Liver (tissue), 9 donors: Measurements from ENCODE around the gene ATP4A. TPM values are rescaled to one million over a fixed set of nuclear protein-coding genes. Genes with fewer than 3 reads are reported as not detected.

Source experiments
- DNase-seq: peaks from one replicate; pipeline ENCODE4 v3.0.0-alpha.2; 2017; ENCODE audit warnings: low spot score
- H3K27ac ChIP-seq, 2 donors: one replicate each; pipeline ENCODE4 v1.7.0; 2013; ENCODE audit warnings: inconsistent platforms in 2 of 2, low read length in 2 of 2, control low read depth in 1 of 2, low read depth in 1 of 2, mild to moderate bottlenecking in 1 of 2
- H3K27me3 ChIP-seq, 4 donors: one replicate each; pipeline versions ENCODE4 v1.6.1 to v1.7.0; 2013; ENCODE audit warnings: low read length in 3 of 4, inconsistent platforms in 1 of 4, mild to moderate bottlenecking in 1 of 4, moderate library complexity in 1 of 4; ENCODE audit not compliant: control insufficient read depth in 4 of 4, insufficient read depth in 4 of 4
- H3K36me3 ChIP-seq, 4 donors: one replicate each; pipeline versions ENCODE4 v1.6.1 to v1.7.0; 2013; ENCODE audit warnings: low read length in 3 of 4, mild to moderate bottlenecking in 3 of 4, low read depth in 1 of 4, moderate library complexity in 1 of 4; ENCODE audit not compliant: control insufficient read depth in 4 of 4, insufficient read depth in 3 of 4
- H3K4me1 ChIP-seq, 4 donors: one replicate each; pipeline versions ENCODE4 v1.6.1 to v1.7.0; 2013; ENCODE audit warnings: low read length in 3 of 4, mild to moderate bottlenecking in 3 of 4, moderate library complexity in 1 of 4; ENCODE audit not compliant: control insufficient read depth in 4 of 4, insufficient read depth in 4 of 4
- H3K4me3 ChIP-seq, 3 donors: one replicate each; pipeline versions ENCODE4 v1.6.1 to v1.7.0; 2013; ENCODE audit warnings: low read length in 3 of 3, control low read depth in 1 of 3, low read depth in 1 of 3, mild to moderate bottlenecking in 1 of 3
- H3K9ac ChIP-seq, 2 donors: one replicate each; pipeline ENCODE4 v1.7.0; 2013; ENCODE audit warnings: low read length in 2 of 2, mild to moderate bottlenecking in 2 of 2, moderate library complexity in 2 of 2, control low read depth in 1 of 2, low read depth in 1 of 2
- H3K9me3 ChIP-seq, 4 donors: one replicate each; pipeline versions ENCODE4 v1.6.1 to v1.7.0; 2013; ENCODE audit warnings: low read length in 3 of 4; ENCODE audit not compliant: control insufficient read depth in 4 of 4
- ATF3 ChIP-seq: IDR thresholded peaks from 2 replicates; pipeline ENCODE4 v1.6.1; 2016; ENCODE audit warnings: antibody characterized with exemption
- CTCF ChIP-seq: fragments of 150-350 bp; IDR thresholded peaks from 2 replicates; pipeline ENCODE4 v1.5.1; 2017; ENCODE audit warnings: improper control_type of control experiment, low read depth, low read length; ENCODE audit not compliant: missing input control
- EGR1 ChIP-seq, 2 donors: IDR thresholded peaks; 2 replicates each; pipeline ENCODE4 v1.6.1; 2016 to 2018; ENCODE audit warnings: antibody characterized with exemption in 2 of 2, low read depth in 2 of 2
- FOXA1 ChIP-seq: IDR thresholded peaks from 2 replicates; pipeline ENCODE4 v1.6.1; 2016; ENCODE audit warnings: antibody characterized with exemption
- FOXA2 ChIP-seq: IDR thresholded peaks from 2 replicates; pipeline ENCODE4 v1.6.1; 2016; ENCODE audit warnings: antibody characterized with exemption
- GABPA ChIP-seq, 2 donors: IDR thresholded peaks in 1 of 2; conservative IDR thresholded peaks in 1 of 2; 2 replicates each; pipeline ENCODE4 v1.6.1; 2016; ENCODE audit warnings: antibody characterized with exemption in 2 of 2, mild to moderate bottlenecking in 1 of 2, moderate library complexity in 1 of 2
- HNF4A ChIP-seq, 2 donors: conservative IDR thresholded peaks; 2 replicates each; pipeline ENCODE4 v1.6.1; 2016; ENCODE audit warnings: antibody characterized with exemption in 2 of 2, mild to moderate bottlenecking in 2 of 2
- HNF4G ChIP-seq: IDR thresholded peaks from 2 replicates; pipeline ENCODE4 v1.6.1; 2016; ENCODE audit warnings: antibody characterized with exemption
- JUND ChIP-seq, 2 donors: IDR thresholded peaks; 2 replicates each; pipeline ENCODE4 v1.6.1; 2016; ENCODE audit warnings: antibody characterized with exemption in 2 of 2
- MAX ChIP-seq: IDR thresholded peaks from 2 replicates; pipeline ENCODE4 v1.6.1; 2016; ENCODE audit warnings: antibody characterized with exemption
- NR2F2 ChIP-seq: IDR thresholded peaks from 2 replicates; pipeline ENCODE4 v1.6.1; 2016; ENCODE audit warnings: antibody characterized with exemption
- RAD21 ChIP-seq, 2 donors: IDR thresholded peaks; 2 replicates each; pipeline ENCODE4 v1.6.1; 2016; ENCODE audit warnings: antibody characterized with exemption in 2 of 2, mild to moderate bottlenecking in 2 of 2
- REST ChIP-seq: IDR thresholded peaks from 2 replicates; pipeline ENCODE4 v1.6.1; 2016; ENCODE audit warnings: antibody characterized with exemption, mild to moderate bottlenecking
- RXRA ChIP-seq, 2 donors: IDR thresholded peaks; 2 replicates each; pipeline ENCODE4 v1.6.1; 2017 to 2018; ENCODE audit warnings: antibody characterized with exemption in 2 of 2, mild to moderate bottlenecking in 1 of 2
- SP1 ChIP-seq: IDR thresholded peaks from 2 replicates; pipeline ENCODE4 v1.6.1; 2018; ENCODE audit warnings: antibody characterized with exemption, mild to moderate bottlenecking
- TAF1 ChIP-seq: conservative IDR thresholded peaks from 2 replicates; pipeline ENCODE4 v1.6.1; 2016; ENCODE audit warnings: antibody characterized with exemption, mild to moderate bottlenecking
- YY1 ChIP-seq: IDR thresholded peaks from 2 replicates; pipeline ENCODE4 v1.6.1; 2016; ENCODE audit warnings: antibody characterized with exemption, mild to moderate bottlenecking
- ZBTB33 ChIP-seq: IDR thresholded peaks from 2 replicates; pipeline ENCODE4 v1.6.1; 2016; ENCODE audit warnings: antibody characterized with exemption
- WGBS: extraction: QIAGEN DNeasy Blood & Tissue Kit; methylation state at CpG from one replicate; pipeline ENCODE4 v1.1.7; 2013; 5-methylcytosine and 5-hydroxymethylcytosine counted together
- polyA plus RNA-seq, 2 donors: library from polyadenylated mRNA; stranded (reverse) in 1 of 2; unstranded in 1 of 2; fragments of 200-250 nt in 1 of 2; fragments of >200 nt in 1 of 2; fragmentation: Nextera tagmentation in 1 of 2; extraction: Ambion mirVana in 1 of 2; gene quantifications; one replicate each; pipeline versions ENCODE4 v1.2.1 to v1.2.3, GENCODE V29; 2013 to 2015
- total RNA-seq, 2 donors: library from RNA; depleted of rRNA; stranded (reverse); fragments of >200 nt; gene quantifications; one replicate each; pipeline ENCODE4 v1.2.3, GENCODE V29; 2014
- donor health status: healthy.
- donor health status: healthy.
- donor health status: healthy.
- donor health status: healthy.
- donor health status: healthy.

ATP4A gene
- total and polyA plus RNA-seq, 4 donors = not detected

GRCh38 chr19:35560271-35560670 is 3.2 kb downstream of the ATP4A start:
- Histone ChIP-seq H3K4me1 (peaks cover 0 to 7% (median 4%) of the 10 kb centered on the region in 4 donors), H3K27ac (no peak overlapping the region), H3K27me3 (peaks cover 0 to 7% (median 3%) of the 10 kb centered on the region in 4 donors), H3K4me3 (no peak overlapping the region), H3K9ac (no peak overlapping the region), H3K9me3 (no peaks in the 10 kb centered on the region), H3K36me3 (no peaks in the 10 kb centered on the region)
- TF ChIP-seq MAX (no peak), RXRA (IDR thresholded peaks at IDR 0.05) (no peak), ZBTB33 (no peak), HNF4A (conservative IDR thresholded peaks at IDR 0.05) (no peak), CTCF (no peak), EGR1 (IDR thresholded peaks at IDR 0.05; ENCODE audit: low read depth in 2 of 2) (no peak), YY1 (no peak), NR2F2 (no peak), FOXA2 (no peak), REST (no peak), RAD21 (IDR thresholded peaks at IDR 0.05) (no peak), GABPA (IDR thresholded peaks at IDR 0.05 in 1 of 2, conservative IDR thresholded peaks at IDR 0.05 in 1 of 2) (no peak), SP1 (no peak), ATF3 (no peak), TAF1 (no peak), JUND (IDR thresholded peaks at IDR 0.05) (no peak), FOXA1 (no peak), HNF4G (no peak)
- DNase-seq = no peak
- 86% methylated on average over 18 of the region's 18 CpGs for WGBS
